Trophoblast cell (in vitro differentiated cells and primary cell): ENCODE data around the gene ZNF609.

Experiments used
- DNase-seq, 2 donors: peaks; one replicate each; pipeline ENCODE4 v3.0.0-alpha.2; 2016
- H2AFZ ChIP-seq: 2 replicates; pipeline ENCODE4 v1.6.1; 2013; ENCODE audit warnings: low read length, moderate library complexity, mild to moderate bottlenecking; ENCODE audit not compliant: insufficient read depth, poor library complexity
- H2AK5ac ChIP-seq: 2 replicates; pipeline ENCODE4 v1.6.1; 2013; ENCODE audit warnings: mild to moderate bottlenecking, low read length
- H2BK120ac ChIP-seq: 2 replicates; pipeline ENCODE4 v1.6.1; 2013; ENCODE audit warnings: low read length, mild to moderate bottlenecking, moderate library complexity; ENCODE audit not compliant: insufficient read depth, poor library complexity
- H2BK12ac ChIP-seq: 2 replicates; pipeline ENCODE4 v1.6.1; 2013; ENCODE audit warnings: mild to moderate bottlenecking, low read length, moderate library complexity
- H2BK5ac ChIP-seq: 2 replicates; pipeline ENCODE4 v1.6.1; 2013; ENCODE audit warnings: low read length, low read depth, moderate library complexity, mild to moderate bottlenecking; ENCODE audit not compliant: poor library complexity
- H3K14ac ChIP-seq: 2 replicates; pipeline ENCODE4 v1.6.1; 2013; ENCODE audit warnings: mild to moderate bottlenecking, low read length
- H3K18ac ChIP-seq: 2 replicates; pipeline ENCODE4 v1.6.1; 2013; ENCODE audit warnings: mild to moderate bottlenecking, low read length
- H3K23ac ChIP-seq: 2 replicates; pipeline ENCODE4 v1.6.1; 2013; ENCODE audit warnings: low read length
- H3K27ac ChIP-seq: 2 replicates; pipeline ENCODE4 v1.5.1; 2013; ENCODE audit warnings: low read depth, mild to moderate bottlenecking, inconsistent platforms, low read length, moderate library complexity
- H3K27me3 ChIP-seq: 2 replicates; pipeline ENCODE4 v1.6.1; 2013; ENCODE audit warnings: inconsistent platforms, mild to moderate bottlenecking, low read length, moderate library complexity; ENCODE audit not compliant: insufficient read depth
- H3K36me3 ChIP-seq, 2 experiments: 1 replicate in 1 of 2; 2 replicates in 1 of 2; pipeline ENCODE4 v1.6.1; 2013; ENCODE audit warnings: low read length in 2 of 2, mild to moderate bottlenecking in 2 of 2, moderate library complexity in 1 of 2; ENCODE audit not compliant: insufficient read depth in 2 of 2, control insufficient read depth in 1 of 2
- H3K4ac ChIP-seq: 2 replicates; pipeline ENCODE4 v1.6.1; 2013; ENCODE audit warnings: low read depth, mild to moderate bottlenecking, low read length, moderate library complexity
- H3K4me1 ChIP-seq, 2 experiments: 1 replicate in 1 of 2; 2 replicates in 1 of 2; pipeline ENCODE4 v1.6.1; 2013; ENCODE audit warnings: low read length in 2 of 2, mild to moderate bottlenecking in 2 of 2, moderate library complexity in 1 of 2; ENCODE audit not compliant: insufficient read depth in 2 of 2, control insufficient read depth in 1 of 2
- H3K4me2 ChIP-seq: 2 replicates; pipeline ENCODE4 v1.6.1; 2013; ENCODE audit warnings: inconsistent platforms, mild to moderate bottlenecking, low read length, moderate library complexity
- H3K4me3 ChIP-seq: 2 replicates; pipeline ENCODE4 v1.5.1; 2013; ENCODE audit warnings: mild to moderate bottlenecking, low read depth, low read length, inconsistent platforms
- H3K79me1 ChIP-seq: one replicate; pipeline ENCODE4 v1.6.1; 2013; ENCODE audit warnings: low read length
- H3K79me2 ChIP-seq: 2 replicates; pipeline ENCODE4 v1.6.1; 2013; ENCODE audit warnings: low read length, mild to moderate bottlenecking; ENCODE audit not compliant: control insufficient read depth, insufficient read depth, poor library complexity
- H3K9ac ChIP-seq: 2 replicates; pipeline ENCODE4 v1.6.1; 2013; ENCODE audit warnings: mild to moderate bottlenecking, low read length
- H3K9me3 ChIP-seq: 2 replicates; pipeline ENCODE4 v1.6.1; 2013; ENCODE audit warnings: low read depth, mild to moderate bottlenecking, control low read depth, inconsistent platforms, low read length; ENCODE audit not compliant: insufficient read depth
- H4K12ac ChIP-seq: 2 replicates; pipeline ENCODE4 v1.6.1; 2013; ENCODE audit warnings: low read depth, mild to moderate bottlenecking, low read length, moderate library complexity
- H4K8ac ChIP-seq: 2 replicates; pipeline ENCODE4 v1.6.1; 2013; ENCODE audit warnings: low read depth, mild to moderate bottlenecking, low read length, moderate library complexity
- H4K91ac ChIP-seq: one replicate; pipeline ENCODE4 v1.6.1; 2013; ENCODE audit warnings: low read depth, mild to moderate bottlenecking, low read length, moderate library complexity
- WGBS: extraction: QIAGEN DNeasy Blood & Tissue Kit; methylation state at CpG from one replicate; pipeline ENCODE4 v1.1.7; 2013; ENCODE audit warnings: missing lambda C conversion rate; ENCODE audit not compliant: insufficient read length, insufficient coverage; ENCODE audit errors: extremely low coverage; 5-methylcytosine and 5-hydroxymethylcytosine counted together

Gene ZNF609

DNA sequence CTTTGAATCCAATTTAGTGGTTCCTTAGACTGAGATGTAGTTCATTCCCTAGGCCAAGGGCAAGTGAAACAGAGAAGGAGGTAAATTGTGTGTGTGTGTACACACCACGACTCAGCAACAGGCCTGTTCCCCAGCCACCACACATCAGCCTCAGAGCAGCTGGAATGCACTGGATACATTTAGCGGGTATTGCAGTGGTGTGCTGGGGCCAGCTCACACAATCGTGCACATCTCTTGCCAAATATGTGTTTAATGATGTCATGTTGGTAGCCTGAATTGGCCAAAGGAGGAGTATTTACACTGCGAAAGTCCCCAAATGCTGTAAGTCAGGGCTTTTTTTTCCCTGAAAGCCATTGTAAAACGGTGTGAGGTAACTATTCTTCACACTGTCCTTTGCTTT is 232.8 kb downstream of the ZNF609 start:
- Histone ChIP-seq H3K36me3 (peaks cover 37 to 51% of the 10 kb centered on the region in 2 experiments), H3K9me3 (no peaks in the 10 kb centered on the region), H2AFZ (no peak overlapping the region), H3K79me1 (no peaks in the 10 kb centered on the region), H3K27ac (no peak overlapping the region), H2BK12ac (no peak overlapping the region), H3K27me3 (no peaks in the 10 kb centered on the region), H3K79me2 (no peaks in the 10 kb centered on the region), H3K9ac (no peak overlapping the region), H4K8ac (no peak overlapping the region), H3K4me3 (no peak overlapping the region), H2BK5ac (no peak overlapping the region), H3K23ac (no peak overlapping the region), H3K18ac (no peak overlapping the region), H2BK120ac (no peak overlapping the region), H4K12ac (no peak overlapping the region), H3K4me2 (no peak overlapping the region), H3K4me1 (peaks cover 0 to 5% of the 10 kb centered on the region in 2 experiments), H2AK5ac (no peak overlapping the region), H4K91ac (no peak overlapping the region), H3K14ac (no peak overlapping the region), H3K4ac (no peak overlapping the region)
- WGBS = no CpG with 5 or more reads among the region's 5 CpGs
- DNase-seq = peak; percentile 58 to 62

DNA sequence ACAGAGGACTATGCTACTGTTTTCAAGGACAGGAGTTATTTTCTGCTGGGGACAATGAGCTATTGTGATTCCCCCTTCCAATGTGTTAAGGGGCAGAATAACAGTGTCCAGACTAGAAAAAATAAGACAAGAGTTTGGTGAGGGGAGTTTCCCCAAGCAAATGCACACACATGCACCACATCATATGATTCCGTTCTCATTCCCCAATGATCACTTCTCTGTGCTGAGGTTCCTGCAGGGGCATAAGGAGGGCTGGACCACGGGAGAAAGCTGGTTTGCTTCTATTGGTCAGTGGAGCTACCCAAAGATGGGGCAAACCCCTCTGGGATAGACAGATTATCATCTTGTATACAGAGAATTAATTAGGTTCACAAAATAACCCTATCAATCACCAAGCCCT is 234.4 kb downstream of the ZNF609 start:
- H2AK5ac ChIP-seq = no peak overlapping the region
- no peak overlapping the region for H3K14ac ChIP-seq
- peaks cover 26 to 38% of the 10 kb centered on the region in 2 experiments for H3K36me3 ChIP-seq
- H3K9ac ChIP-seq = no peak overlapping the region
- no peak overlapping the region for H3K18ac ChIP-seq
- H3K79me1 ChIP-seq = no peaks in the 10 kb centered on the region
- H4K12ac ChIP-seq = no peak overlapping the region
- no peak overlapping the region for H2BK120ac ChIP-seq
- peaks cover 3 to 14% of the 10 kb centered on the region in 2 experiments for H3K4me1 ChIP-seq
- H4K8ac ChIP-seq = no peak overlapping the region
- H3K27me3 ChIP-seq = no peaks in the 10 kb centered on the region
- no peak overlapping the region for H2BK5ac ChIP-seq
- H3K4me3 ChIP-seq = no peak overlapping the region
- H3K23ac ChIP-seq = no peak overlapping the region
- H2BK12ac ChIP-seq = no peak overlapping the region
- H3K79me2 ChIP-seq = peaks cover 2% of the 10 kb centered on the region
- WGBS = no CpG with 5 or more reads among the region's 2 CpGs
- H3K4me2 ChIP-seq = no peak overlapping the region
- H2AFZ ChIP-seq = no peak overlapping the region
- DNase-seq = peak in 1 of 2 donors; percentile 18
- no peak overlapping the region for H3K27ac ChIP-seq
- peak overlapping the region; percentile 24 for H3K4ac ChIP-seq
- no peaks in the 10 kb centered on the region for H3K9me3 ChIP-seq
- H4K91ac ChIP-seq = no peak overlapping the region

DNA sequence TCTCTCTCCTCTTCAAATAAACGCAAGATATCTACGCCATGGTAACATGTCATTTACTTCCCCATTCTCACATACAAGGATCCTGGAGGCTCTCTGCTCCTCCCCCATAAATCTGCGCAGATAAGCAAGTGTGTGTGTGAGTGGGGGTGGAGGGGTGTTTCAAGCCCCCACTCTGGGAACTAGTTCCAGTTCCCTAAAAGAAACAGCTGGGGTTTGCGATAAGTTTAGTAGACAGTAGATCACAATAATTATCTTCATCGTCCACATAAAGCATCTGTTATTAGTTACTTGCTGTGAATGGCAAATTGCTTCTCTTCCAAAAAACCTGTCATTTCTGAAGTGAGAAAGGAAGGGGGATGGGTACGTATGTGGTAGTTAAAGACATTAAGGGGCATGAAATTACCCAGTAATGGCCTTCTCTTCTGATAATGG is 235.2 kb downstream of the ZNF609 start:
- Histone ChIP-seq H3K79me1 (peaks cover 3% of the 10 kb centered on the region), H2AFZ (no peak overlapping the region), H4K8ac (no peak overlapping the region), H3K79me2 (peaks cover 2% of the 10 kb centered on the region), H3K4me3 (no peak overlapping the region), H2BK120ac (no peak overlapping the region), H3K27me3 (no peaks in the 10 kb centered on the region), H2BK12ac (no peak overlapping the region), H4K12ac (no peak overlapping the region), H3K4ac (peak overlapping the region; percentile 64), H3K27ac (no peak overlapping the region), H3K4me1 (peaks cover 11 to 16% of the 10 kb centered on the region in 2 experiments), H3K18ac (no peak overlapping the region), H2BK5ac (no peak overlapping the region), H3K4me2 (no peak overlapping the region), H3K23ac (no peak overlapping the region), H3K9ac (no peak overlapping the region), H4K91ac (no peak overlapping the region), H2AK5ac (no peak overlapping the region), H3K36me3 (peaks cover 21 to 31% of the 10 kb centered on the region in 2 experiments), H3K9me3 (no peaks in the 10 kb centered on the region), H3K14ac (no peak overlapping the region)
- no CpG with 5 or more reads among the region's 6 CpGs for WGBS
- DNase-seq = peak in 1 of 2 donors; percentile 17

DNA sequence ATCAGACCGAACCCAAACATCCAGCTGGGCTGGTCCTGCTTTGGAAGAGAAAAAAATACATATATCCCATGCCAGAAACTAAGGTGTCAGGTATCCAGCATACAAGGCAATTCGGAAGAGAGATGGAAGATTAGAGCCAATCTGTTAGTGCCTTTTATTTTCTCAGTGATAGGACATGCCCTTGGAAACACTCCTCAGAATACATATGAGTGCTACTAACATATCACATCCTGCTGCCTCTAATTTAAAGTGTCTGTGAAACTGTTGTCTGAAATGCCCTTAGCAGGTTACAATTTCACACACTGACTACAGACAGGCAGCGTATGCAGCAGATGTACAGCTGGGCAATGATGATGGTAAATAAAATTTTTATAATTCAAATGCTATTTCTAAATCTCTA is 236.1 kb downstream of the ZNF609 start:
- H4K91ac ChIP-seq = no peak overlapping the region
- no peak overlapping the region for H2AFZ ChIP-seq
- H3K79me2 ChIP-seq = peaks cover 2% of the 10 kb centered on the region
- H3K9me3 ChIP-seq = no peaks in the 10 kb centered on the region
- H4K8ac ChIP-seq = no peak overlapping the region
- no peak overlapping the region for H2BK12ac ChIP-seq
- H3K4me1 ChIP-seq = peaks cover 12 to 19% of the 10 kb centered on the region in 2 experiments
- H3K9ac ChIP-seq = no peak overlapping the region
- H2BK5ac ChIP-seq = no peak overlapping the region
- peaks cover 3% of the 10 kb centered on the region for H3K79me1 ChIP-seq
- H3K36me3 ChIP-seq = peaks cover 16 to 24% of the 10 kb centered on the region in 2 experiments
- H3K27me3 ChIP-seq = no peaks in the 10 kb centered on the region
- WGBS = no CpG with 5 or more reads among the region's 3 CpGs
- no peak overlapping the region for H3K4ac ChIP-seq
- H3K18ac ChIP-seq = no peak overlapping the region
- H3K4me3 ChIP-seq = no peak overlapping the region
- H3K27ac ChIP-seq = no peak overlapping the region
- H4K12ac ChIP-seq = no peak overlapping the region
- DNase-seq = no peak
- no peak overlapping the region for H3K4me2 ChIP-seq
- no peak overlapping the region for H2AK5ac ChIP-seq
- H3K14ac ChIP-seq = no peak overlapping the region
- H3K23ac ChIP-seq = no peak overlapping the region
- no peak overlapping the region for H2BK120ac ChIP-seq
